C4-2B (cell line): ENCODE measurements around the gene SLC31A2.

Experiments used
- CTCF ChIP-seq: fragments of 450-650 bp; conservative IDR thresholded peaks from 2 replicates; pipeline ENCODE4 v1.5.1; 2017; ENCODE audit warnings: mild to moderate bottlenecking
- ZFX ChIP-seq: fragments of 450-650 bp; IDR thresholded peaks from 2 replicates; pipeline ENCODE4 v1.6.1; 2017

DNA sequence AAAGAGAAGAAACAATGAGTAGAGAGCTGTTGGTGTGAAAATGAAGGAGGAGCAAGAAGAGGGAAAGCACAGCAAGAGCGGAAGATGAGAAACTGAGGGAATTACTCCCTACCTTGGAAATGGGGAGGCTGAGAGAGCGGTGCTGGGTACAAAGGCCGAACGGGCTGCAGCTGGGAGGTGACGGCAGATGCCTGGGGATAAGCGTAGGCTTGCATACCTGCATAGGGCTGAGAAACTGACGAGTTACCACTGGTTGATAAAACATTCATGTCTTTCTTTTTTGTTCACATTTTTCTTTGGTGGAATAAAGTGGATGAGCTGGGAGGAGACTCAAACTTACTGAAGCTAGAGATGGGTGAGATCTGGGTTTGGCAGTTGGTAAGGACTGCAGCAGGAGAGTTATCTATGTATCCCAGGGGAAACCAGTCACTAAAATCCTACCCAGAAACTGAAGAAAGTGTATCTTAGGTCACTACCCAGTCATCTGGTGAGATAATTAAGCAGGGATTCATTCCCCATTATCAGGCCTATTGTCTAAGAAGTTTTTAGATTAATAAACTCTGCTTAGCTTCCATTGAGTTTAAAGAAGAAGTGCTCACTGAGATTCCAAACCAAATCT lies 35.4 kb downstream of the SLC31A2 start:
- TF ChIP-seq CTCF, result no peak
- TF ChIP-seq ZFX, result no peak
